ENCODE measurements around the gene OCIAD2. TPM values are rescaled to one million over a fixed set of nuclear protein-coding genes. Genes with fewer than 3 reads are reported as not detected.
"Not testable (repeated sequence)": the region's sequence is repeated elsewhere in the genome, so short reads cannot be mapped to it uniquely, and the experiment has no call there.

The OCIAD2 gene
- total RNA-seq, 1 donor from 2014 or later, result 108 TPM

GRCh38 chr4:48877827-48878535 lies 28.6 kb downstream of the OCIAD2 start:
- Mint-ChIP-seq H3K36me3 (ENCODE audit: insufficient read depth) (peaks cover 3% of the 10 kb centered on the region), H3K27me3 (no peaks in the 10 kb centered on the region), H3K4me3 (ENCODE audit: low read depth) (no peak overlapping the region), H3K4me1 (ENCODE audit: low read depth) (peaks cover 4% of the 10 kb centered on the region), H3K27ac (no peak overlapping the region), H3K9me3 (ENCODE audit: low read depth) (peaks cover 3% of the 10 kb centered on the region)
- TF ChIP-seq CTCF (IDR thresholded peaks at IDR 0.05; ENCODE audit: unreplicated experiment), result no peak
- DNase-seq (ENCODE audit: low spot score, unreplicated experiment), result no peak

- H3K4me3 Mint-ChIP-seq (ENCODE audit: low read depth); H3K4me1 Mint-ChIP-seq (ENCODE audit: low read depth); H3K27me3 Mint-ChIP-seq; DNase-seq (ENCODE audit: low spot score, unreplicated experiment); H3K27ac Mint-ChIP-seq: not testable (repeated sequence)
- H3K9me3 Mint-ChIP-seq (ENCODE audit: low read depth), result peaks cover 21% of the 10 kb centered on the region
- H3K36me3 Mint-ChIP-seq (ENCODE audit: insufficient read depth), result peaks cover 17% of the 10 kb centered on the region
Measured at GRCh38 chr4:48864696-48865095, 41.9 kb downstream of the OCIAD2 start.

GRCh38 chr4:48863728-48864127 lies 42.8 kb downstream of the OCIAD2 start:
- H3K27me3 Mint-ChIP-seq, result no peaks in the 10 kb centered on the region
- no peak for TF ChIP-seq CTCF (IDR thresholded peaks at IDR 0.05; ENCODE audit: unreplicated experiment)
- peaks cover 13% of the 10 kb centered on the region for H3K36me3 Mint-ChIP-seq (ENCODE audit: insufficient read depth)
- no peak overlapping the region for H3K27ac Mint-ChIP-seq
- no peak for DNase-seq (ENCODE audit: low spot score, unreplicated experiment)
- H3K9me3 Mint-ChIP-seq (ENCODE audit: low read depth), result peaks cover 15% of the 10 kb centered on the region
- no peak overlapping the region for H3K4me3 Mint-ChIP-seq (ENCODE audit: low read depth)
- H3K4me1 Mint-ChIP-seq (ENCODE audit: low read depth), result no peaks in the 10 kb centered on the region

- no peak for DNase-seq (ENCODE audit: low spot score, unreplicated experiment)
- no peak overlapping the region for H3K4me3 Mint-ChIP-seq (ENCODE audit: low read depth)
- no peak for TF ChIP-seq CTCF (IDR thresholded peaks at IDR 0.05; ENCODE audit: unreplicated experiment)
- no peaks in the 10 kb centered on the region for H3K27me3 Mint-ChIP-seq
- H3K36me3 Mint-ChIP-seq (ENCODE audit: insufficient read depth), result peaks cover 15% of the 10 kb centered on the region
- H3K9me3 Mint-ChIP-seq (ENCODE audit: low read depth), result peaks cover 10% of the 10 kb centered on the region
- no peak overlapping the region for H3K27ac Mint-ChIP-seq
- no peaks in the 10 kb centered on the region for H3K4me1 Mint-ChIP-seq (ENCODE audit: low read depth)
Measured at GRCh38 chr4:48862661-48863060, 43.9 kb downstream of the OCIAD2 start.

- no peak overlapping the region for H3K27ac Mint-ChIP-seq
- no peaks in the 10 kb centered on the region for H3K4me1 Mint-ChIP-seq (ENCODE audit: low read depth)
Measured at GRCh38 chr4:48862038-48862437, 44.5 kb downstream of the OCIAD2 start.

More at GRCh38 chr4:48862038-48862437, 44.5 kb downstream of the OCIAD2 start:
- H3K27me3 Mint-ChIP-seq, result no peaks in the 10 kb centered on the region
- no peak for TF ChIP-seq CTCF (IDR thresholded peaks at IDR 0.05; ENCODE audit: unreplicated experiment)
- DNase-seq (ENCODE audit: low spot score, unreplicated experiment), result no peak
- H3K4me3 Mint-ChIP-seq (ENCODE audit: low read depth), result no peak overlapping the region
- H3K36me3 Mint-ChIP-seq (ENCODE audit: insufficient read depth), result peaks cover 15% of the 10 kb centered on the region
- H3K9me3 Mint-ChIP-seq (ENCODE audit: low read depth), result peaks cover 7% of the 10 kb centered on the region
